Daoy (cell line): ENCODE data around the gene PDGFRA. TPM values are rescaled to one million over a fixed set of nuclear protein-coding genes. Genes with fewer than 3 reads are reported as not detected.
"Not testable (repeated sequence)": the region's sequence is repeated elsewhere in the genome, so short reads cannot be mapped to it uniquely, and the experiment has no call there.

ENCODE experiments used
- DNase-seq: peaks from one replicate; pipeline ENCODE4 v3.0.0-alpha.2; 2015; ENCODE audit warnings: low read depth
- total RNA-seq: library from RNA; depleted of rRNA; stranded (reverse); fragments of >200 nt; shearing (Covaris generic); gene quantifications from 2 replicates; pipeline ENCODE4 v1.2.3, GENCODE V29; 2014; rRNA removed

PDGFRA gene
- total RNA-seq, 1 experiment from 2014 or later = 2.2 TPM

DNA sequence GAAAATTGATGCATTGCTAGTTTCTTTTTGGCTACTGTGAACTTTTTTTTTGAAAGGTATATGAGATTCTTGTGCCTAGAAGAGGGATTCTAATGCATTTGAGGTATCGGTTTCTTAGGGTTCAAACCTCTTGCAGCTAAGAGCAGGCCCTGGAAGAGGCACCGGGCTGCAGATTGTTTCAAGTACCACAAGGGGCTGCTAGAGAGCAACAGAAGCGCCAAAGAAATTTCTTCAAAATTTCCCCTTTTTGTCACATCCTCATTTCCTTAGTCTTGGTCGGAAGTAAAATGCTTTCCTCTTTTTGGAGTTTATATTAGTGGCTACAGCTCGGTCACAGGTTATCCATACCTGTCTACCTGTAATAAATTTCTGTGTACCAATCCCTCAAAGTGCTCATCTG is 89.8 kb downstream of the PDGFRA start:
- DNase-seq = peak; percentile 3

DNA sequence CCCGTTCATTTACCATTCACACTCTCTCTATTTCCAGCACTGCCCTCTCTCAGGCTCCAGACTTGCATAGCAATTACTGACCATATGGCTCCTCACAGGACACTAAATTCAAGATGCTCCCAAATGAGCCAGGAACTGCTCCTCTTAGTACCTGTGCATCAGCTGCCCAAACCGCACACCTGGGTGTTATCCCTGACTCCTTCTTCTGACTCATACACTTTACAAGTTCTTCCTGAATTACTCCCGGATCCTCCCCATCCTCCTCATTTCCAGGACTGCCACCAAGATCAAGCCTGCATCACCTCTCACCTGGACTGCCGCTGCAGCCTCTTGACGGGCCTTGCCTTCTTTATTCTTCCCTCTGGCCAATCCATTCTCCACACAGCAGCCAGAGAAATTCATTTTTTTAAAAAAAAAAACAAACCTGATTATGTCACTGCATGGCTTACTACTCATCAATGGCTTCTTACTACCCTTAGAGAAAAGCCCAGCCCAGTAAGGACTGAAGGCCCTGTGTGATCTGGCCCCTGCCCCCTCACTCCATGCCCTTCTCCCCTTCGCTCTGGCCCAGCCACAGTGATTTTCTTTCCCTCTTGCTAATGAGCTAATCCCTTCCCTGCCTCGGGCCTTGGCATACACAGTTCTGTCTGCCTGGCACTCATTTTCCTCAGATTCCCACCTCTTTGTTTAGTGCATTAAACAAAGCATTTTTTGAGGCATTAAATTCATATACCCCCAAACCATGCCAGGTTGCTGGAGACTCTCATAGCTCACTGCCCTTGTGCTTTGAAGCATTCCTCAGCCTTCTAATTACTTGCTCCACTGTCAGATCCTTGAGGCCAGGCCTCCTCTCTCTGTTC is 92.0 kb downstream of the PDGFRA start:
- no peak for DNase-seq

DNA sequence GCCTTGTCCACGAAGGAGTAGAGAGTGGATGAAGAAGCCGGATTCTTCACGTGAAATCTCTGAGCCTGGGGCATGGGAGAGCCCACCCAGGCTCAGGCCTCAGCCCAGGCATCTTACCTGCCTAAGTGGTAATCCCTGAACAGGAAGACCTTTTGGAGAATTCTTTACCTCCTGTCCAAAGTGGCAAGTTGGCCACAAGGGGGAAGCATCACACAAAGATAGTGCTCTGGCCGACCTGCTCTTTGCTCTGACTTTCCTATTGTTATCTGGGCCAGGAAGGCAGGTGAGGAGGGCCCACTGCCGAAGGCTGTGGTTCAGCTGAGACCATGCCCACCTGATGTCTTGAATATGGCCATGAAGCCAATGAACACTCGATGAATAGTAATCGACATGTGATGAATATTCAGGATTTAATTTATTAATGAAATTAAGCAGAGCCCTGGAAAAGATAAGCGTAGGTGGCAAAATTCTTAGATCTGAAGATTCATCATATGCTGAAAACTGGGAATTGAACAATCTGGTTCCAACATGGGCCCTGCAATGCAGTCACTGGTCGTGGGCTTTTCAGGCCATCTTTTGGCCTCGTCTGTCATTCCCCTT is 93.8 kb downstream of the PDGFRA start:
- DNase-seq = peak; percentile 33

DNA sequence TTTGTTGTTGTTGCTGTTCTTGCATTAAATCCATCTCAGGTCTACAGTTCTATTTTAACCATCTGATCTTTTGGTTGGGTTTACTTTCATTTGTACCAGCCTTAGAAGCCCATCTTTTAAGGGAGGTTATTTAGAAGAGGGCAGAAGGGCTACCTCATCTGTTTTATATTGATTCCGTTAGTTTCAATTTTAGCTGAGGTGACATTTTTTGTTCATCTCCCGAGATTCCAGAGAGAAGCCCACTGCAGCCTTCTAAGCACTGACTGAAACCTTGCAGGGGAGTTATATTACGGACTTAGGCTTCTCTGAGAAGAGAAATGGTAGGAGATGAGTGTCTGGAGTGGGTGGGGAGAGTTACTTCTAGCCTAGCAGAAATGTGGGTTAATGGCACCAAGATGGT is 101.8 kb downstream of the PDGFRA start:
- no peak for DNase-seq

DNA sequence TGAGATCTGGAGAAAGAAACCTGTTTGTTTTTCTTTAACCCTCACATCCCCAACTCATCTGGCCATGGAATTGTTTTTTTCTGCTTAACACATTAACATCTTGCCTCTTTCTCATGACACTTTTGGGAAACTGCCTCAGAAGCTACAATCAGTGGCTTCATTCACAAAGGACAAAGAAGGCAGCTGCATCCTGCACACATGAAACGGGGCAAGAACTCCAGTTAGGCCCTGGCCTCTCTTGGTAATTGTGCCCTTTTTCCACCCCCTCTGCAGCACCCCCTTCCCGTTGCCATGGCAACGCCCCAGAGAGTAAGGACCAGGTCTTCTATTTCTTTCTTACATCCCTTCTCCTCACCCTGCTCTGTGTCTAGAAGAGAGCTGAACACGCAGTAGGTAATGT is 103.4 kb downstream of the PDGFRA start:
- DNase-seq = no peak

DNA sequence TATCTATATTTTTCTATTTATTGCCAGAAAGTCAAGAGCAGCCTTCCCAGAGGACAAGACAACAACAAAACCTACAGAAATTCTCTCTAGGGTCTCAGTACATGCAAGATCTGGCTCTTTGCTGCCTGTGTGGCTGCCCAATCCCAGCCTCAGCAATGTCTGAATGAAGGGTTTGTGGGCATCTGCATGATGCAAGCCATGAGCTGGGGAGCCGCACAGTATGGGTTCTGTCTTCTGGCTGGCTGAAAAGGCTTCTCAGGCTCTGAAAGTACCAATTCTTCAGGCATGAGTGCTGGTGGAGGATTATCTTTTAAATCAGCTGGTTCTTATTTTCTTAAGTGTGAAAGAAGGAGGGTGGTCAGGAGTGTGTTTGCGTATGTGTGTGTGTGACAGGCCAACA is 104.6 kb downstream of the PDGFRA start:
- no peak for DNase-seq

DNA sequence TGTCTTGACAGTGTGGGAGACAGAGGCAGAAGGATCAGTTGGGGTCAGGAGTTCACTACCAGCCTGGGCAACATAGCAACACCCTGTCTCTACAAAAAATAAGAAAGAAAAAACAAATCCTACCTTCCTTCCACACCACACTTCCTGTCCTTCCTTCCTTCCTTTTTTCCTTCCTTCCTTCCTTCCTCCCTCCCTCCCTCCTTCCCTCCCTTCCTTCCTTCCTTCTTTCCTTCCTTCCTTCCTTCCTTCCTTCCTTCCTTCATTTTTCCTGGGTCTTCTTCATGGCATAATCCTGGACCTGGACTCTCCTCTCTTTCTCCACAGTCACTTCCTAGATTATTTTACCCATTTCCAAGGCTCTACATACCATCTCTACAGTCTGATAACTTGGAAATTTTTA is 105.7 kb downstream of the PDGFRA start:
- not testable (repeated sequence) for DNase-seq

DNA sequence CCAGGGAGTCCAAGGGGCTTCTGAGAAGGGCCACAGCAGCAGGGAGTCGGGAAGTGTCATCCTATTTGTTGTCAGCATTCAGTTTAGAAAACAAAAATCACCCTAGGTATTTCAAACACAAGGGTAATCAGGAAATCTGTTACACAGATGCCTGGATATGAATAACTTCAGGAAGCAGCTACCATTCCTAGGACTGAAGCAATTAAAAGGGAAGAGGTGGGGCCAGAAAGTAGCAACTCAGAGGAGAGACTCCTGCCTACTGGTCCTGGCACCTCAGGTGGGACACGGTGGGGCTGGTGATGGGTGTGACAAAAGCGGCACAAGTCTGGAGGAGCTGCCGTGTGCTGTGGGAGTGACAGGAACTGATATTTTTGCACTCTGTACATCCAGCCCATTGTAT is 107.9 kb downstream of the PDGFRA start:
- DNase-seq = no peak

DNA sequence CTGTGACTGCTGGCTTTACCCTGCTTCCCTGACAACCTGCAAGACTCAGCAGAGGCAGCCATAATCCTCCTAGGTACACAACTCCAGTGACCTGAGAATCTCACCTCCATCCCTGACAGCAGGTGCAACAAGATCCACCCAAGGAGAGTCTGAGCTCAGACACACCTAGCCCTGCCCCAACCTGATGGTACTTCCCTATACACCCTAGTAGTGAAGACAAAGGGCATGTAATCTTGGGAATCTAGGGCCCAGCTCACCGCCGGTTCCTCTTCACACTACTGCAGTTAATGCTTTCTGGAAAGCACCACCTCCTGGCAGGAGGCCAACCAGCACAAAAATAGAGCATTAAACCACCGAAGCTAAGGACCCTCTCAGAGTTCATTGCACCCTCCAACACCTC is 113.0 kb downstream of the PDGFRA start:
- not testable (repeated sequence) for DNase-seq

Other genes starting within 250 kb of the PDGFRA start
- gene CHIC2, start 164.7 kb upstream of the PDGFRA start, total RNA-seq = 18.3 and 44.3 TPM in 2 replicates
- gene GSX2, start 129.1 kb upstream of the PDGFRA start, total RNA-seq = not detected in 2 replicates